Measurements from ENCODE around the gene EIPR1. TPM values are rescaled to one million over a fixed set of nuclear protein-coding genes. Genes with fewer than 3 reads are reported as not detected.

EIPR1 gene
- total RNA-seq (ENCODE audit: low replicate concordance), result 23.3 and 36.1 TPM in 2 replicates

DNA sequence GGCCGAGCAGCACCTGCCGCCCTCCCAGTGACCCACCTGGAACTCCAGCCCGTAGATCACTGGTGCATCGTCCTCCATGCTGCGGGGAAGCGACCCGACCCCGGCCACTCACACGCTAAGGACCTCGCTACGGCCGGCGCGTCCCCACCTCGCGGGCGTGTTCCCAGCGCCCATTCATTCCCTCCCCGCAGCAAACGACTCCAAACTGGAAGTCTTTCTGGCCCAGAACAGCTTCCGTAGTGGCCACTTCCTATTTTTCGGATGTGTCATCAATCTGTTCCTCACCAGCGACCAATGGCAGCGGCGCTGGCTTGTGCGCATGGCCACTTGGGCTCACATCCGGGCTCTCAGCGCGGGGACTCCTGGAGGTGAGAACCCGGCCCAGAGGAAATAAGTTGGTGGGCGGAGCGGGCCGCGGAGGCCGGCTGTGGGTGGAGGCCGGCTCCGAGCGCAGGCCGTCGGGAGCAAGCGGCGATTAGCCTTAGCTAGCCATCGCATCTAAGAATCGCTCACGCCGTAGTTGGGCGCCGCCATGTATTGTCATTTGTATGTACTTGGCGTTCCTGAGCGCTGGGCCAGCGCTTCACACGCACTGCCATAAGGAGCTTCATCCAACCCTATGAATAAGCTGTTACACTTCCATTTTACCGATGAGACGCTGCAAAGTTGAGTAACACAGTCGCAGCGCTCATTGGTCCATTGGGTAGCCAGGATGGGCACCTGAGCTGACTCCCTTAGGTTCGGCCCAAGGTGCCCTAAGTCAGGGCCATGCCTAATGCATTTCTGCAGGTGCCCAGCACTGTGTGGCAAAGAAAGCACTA, at the start of gene EIPR1:
TSS of gene EIPR1 (minus strand) at position 207 of the 821 bp plus-strand sequence. CDS start at position 78, 129 bp downstream.
- DNase-seq (ENCODE audit: low read depth), result peak; percentile 98
- H3K4me3 ChIP-seq (ENCODE audit: low read depth, low read length), result peak within 1 kb of the TSS; percentile 98
- TF ChIP-seq, protein P1, sequence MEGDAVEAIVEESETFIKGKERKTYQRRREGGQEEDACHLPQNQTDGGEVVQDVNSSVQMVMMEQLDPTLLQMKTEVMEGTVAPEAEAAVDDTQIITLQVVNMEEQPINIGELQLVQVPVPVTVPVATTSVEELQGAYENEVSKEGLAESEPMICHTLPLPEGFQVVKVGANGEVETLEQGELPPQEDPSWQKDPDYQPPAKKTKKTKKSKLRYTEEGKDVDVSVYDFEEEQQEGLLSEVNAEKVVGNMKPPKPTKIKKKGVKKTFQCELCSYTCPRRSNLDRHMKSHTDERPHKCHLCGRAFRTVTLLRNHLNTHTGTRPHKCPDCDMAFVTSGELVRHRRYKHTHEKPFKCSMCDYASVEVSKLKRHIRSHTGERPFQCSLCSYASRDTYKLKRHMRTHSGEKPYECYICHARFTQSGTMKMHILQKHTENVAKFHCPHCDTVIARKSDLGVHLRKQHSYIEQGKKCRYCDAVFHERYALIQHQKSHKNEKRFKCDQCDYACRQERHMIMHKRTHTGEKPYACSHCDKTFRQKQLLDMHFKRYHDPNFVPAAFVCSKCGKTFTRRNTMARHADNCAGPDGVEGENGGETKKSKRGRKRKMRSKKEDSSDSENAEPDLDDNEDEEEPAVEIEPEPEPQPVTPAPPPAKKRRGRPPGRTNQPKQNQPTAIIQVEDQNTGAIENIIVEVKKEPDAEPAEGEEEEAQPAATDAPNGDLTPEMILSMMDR (IDR thresholded peaks at IDR 0.05; ENCODE audit: insufficient read depth, low read length), result peak; percentile 20

DNA sequence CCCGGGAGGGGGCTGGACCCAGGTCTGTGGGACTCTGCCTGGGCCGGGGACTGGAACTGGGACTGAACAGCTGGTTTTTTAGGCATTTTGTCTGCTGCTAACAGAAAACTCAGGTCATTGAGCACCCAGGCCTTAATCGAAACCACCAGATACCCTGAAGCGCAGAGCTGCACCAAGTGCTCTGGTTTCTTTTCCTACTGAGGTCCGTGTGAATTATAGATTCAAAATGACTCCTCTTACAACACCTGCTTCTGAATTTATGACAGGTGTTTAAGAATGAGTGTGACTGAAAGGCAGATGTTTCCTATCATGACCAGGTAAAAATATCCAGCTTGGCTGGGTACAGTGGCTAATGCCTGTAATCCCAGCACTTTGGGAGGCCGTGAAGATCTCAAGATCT, 49.7 kb upstream of the EIPR1 start:
- TF ChIP-seq, protein P1 (IDR thresholded peaks at IDR 0.05; ENCODE audit: insufficient read depth, low read length), result no peak
- DNase-seq (ENCODE audit: low read depth), result no peak
- H3K4me3 ChIP-seq (ENCODE audit: low read depth, low read length), result no peak overlapping the region

DNA sequence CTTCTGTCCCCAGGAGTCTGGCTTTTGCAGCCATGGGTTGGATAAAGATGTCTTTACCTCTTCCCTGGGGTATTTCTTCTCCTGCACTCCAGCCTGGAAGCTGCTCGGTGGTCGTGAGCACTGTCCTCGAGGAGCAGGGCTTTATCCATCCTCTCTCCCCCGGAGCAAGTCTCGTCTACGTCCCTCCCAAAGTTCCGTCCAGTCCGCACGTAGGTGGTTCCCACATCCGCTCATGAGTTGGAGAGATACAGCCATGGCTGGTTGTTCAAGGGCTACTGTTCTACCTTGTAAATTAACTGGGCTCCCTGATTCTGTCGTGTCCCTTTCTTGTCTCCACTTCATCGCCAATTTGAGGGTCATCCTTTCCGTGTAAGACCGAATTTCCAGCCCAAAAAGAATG, 49.0 kb upstream of the EIPR1 start:
- TF ChIP-seq, protein P1 (IDR thresholded peaks at IDR 0.05; ENCODE audit: insufficient read depth, low read length), result no peak
- H3K4me3 ChIP-seq (ENCODE audit: low read depth, low read length), result no peak overlapping the region
- no peak for DNase-seq (ENCODE audit: low read depth)

DNA sequence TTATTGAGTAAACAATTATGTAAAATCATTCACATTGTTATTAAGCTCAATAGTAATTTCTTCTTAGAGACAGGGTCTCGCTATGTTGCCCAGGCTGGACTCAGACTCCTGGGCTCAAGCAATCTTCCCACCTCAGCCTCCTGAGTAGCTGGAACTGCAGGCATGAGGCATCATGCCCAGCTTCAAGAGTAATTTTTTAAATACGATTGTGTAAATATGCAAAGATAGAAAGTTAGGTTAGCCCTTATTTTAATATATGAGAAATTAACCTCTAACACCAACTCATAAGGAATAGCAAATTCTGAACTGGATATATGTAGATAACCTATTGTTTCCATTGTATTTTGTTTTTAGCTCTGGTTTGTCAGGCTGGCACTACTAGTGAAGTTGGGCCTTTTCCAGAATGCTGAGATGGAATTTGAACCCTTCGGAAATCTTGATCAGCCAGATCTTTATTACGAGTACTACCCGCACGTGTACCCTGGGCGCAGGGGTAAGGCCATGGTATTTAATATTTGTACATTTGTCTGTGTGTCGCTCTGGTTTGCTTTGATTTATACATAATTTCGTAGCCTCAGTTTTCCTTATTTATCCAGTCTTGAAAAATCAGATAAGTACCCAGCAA, 46.7 kb upstream of the EIPR1 start:
- no peak overlapping the region for H3K4me3 ChIP-seq (ENCODE audit: low read depth, low read length)
- no peak for DNase-seq (ENCODE audit: low read depth)
- TF ChIP-seq, protein P1 (IDR thresholded peaks at IDR 0.05; ENCODE audit: insufficient read depth, low read length), result no peak

DNA sequence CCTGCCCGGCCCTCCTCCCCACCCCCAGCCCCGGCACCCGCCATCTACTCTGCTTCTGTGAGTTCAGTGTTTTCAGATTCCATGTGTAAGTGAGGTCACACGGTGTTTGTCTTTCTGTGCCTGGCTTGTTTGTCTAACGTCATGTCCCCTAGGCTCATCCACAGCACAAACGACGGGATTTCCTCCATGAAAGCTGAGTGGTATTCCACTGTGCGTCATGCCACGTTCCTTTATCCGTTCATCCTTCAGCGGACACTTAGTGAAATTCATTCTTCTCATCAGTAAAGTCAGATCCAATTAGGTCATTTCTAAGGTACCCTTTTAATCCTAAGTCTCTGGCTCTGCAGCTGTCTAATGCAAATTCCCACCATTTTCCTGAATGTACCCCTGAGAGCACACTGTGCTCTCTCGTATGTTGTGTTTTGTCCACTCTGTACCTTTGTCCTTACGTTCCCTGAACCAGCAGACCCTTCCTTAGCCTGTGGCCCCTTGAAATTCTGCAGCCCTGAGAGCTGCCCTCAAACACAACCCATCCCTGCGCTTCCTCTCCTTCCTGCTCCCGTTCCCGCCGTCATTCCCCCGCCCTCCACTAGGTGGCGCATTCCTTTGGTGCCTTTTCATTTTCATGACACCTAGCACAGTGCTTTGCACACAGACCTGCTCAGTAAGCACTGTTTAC, 46.0 kb upstream of the EIPR1 start:
- no peak overlapping the region for H3K4me3 ChIP-seq (ENCODE audit: low read depth, low read length)
- TF ChIP-seq, protein P1 (IDR thresholded peaks at IDR 0.05; ENCODE audit: insufficient read depth, low read length), result peak; percentile 99
- DNase-seq (ENCODE audit: low read depth), result peak; percentile 60

DNA sequence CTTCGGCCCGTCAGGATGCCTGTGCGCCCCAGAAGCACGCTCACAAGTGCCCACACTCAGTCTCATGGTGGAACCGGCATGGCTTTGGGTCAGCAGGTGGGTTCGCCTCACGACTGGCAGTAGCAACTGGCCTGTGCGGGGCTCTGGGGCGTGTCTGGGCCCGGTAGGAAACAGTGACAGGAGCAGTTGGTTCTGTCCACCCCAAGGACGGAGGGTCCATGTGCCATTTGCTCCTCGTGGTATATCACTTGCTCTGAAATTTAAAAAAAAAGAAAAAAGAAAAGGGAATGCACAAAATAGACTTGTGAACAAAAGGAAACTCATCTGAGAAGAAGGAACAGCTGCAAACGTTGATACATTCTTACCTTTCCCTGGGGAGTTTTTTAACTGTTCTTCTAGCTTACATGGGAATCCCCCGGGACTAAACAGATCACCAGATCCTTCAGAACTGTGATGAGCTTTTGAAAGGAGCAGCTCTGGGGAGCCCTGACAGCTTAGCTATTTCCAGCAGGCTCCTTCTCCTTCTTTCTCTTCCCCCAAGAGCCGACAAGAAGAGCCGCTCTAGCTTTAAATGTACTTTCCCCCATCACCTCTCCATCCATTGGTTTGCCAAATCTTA, 44.7 kb upstream of the EIPR1 start:
- TF ChIP-seq, protein P1 (IDR thresholded peaks at IDR 0.05; ENCODE audit: insufficient read depth, low read length), result no peak
- no peak overlapping the region for H3K4me3 ChIP-seq (ENCODE audit: low read depth, low read length)
- DNase-seq (ENCODE audit: low read depth), result no peak
